Activated CD4-positive, alpha-beta T cell treated with anti-CD3 and anti-CD28 coated beads, Interleukin-2, amount 50 U/mL, for 16 hours (primary cell): ENCODE results near the gene SYPL1.

Source experiments
- DNase-seq: peaks from one replicate; pipeline ENCODE4 v3.0.0-alpha.2; 2020

Gene SYPL1

GRCh38 chr7:106121189-106121810 lies 9.2 kb upstream of the SYPL1 start:
- DNase-seq = no peak

GRCh38 chr7:106120500-106120899 lies 8.4 kb upstream of the SYPL1 start:
- DNase-seq = no peak

GRCh38 chr7:106119719-106120118 lies 7.6 kb upstream of the SYPL1 start:
- no peak for DNase-seq

GRCh38 chr7:106117786-106118544 lies 5.9 kb upstream of the SYPL1 start:
- no peak for DNase-seq

- no peak for DNase-seq
These were observed 4.1 kb upstream of the SYPL1 start for GRCh38 chr7:106116161-106116704.

GRCh38 chr7:106114716-106115383 lies 2.7 kb upstream of the SYPL1 start:
- no peak for DNase-seq

- DNase-seq = no peak
These were observed 885 bp upstream of the SYPL1 start for GRCh38 chr7:106112972-106113421.

- DNase-seq = peak; percentile 46
These were observed 426 bp downstream of the SYPL1 start for GRCh38 chr7:106111655-106112117.

- DNase-seq = no peak
These were observed 1.0 kb downstream of the SYPL1 start for GRCh38 chr7:106110885-106111654.

- no peak for DNase-seq
These were observed 1.9 kb downstream of the SYPL1 start for GRCh38 chr7:106110238-106110560.

GRCh38 chr7:106109521-106110237 lies 2.4 kb downstream of the SYPL1 start:
- no peak for DNase-seq

GRCh38 chr7:106108991-106109390 lies 3.1 kb downstream of the SYPL1 start:
- DNase-seq = peak; percentile 51

- no peak for DNase-seq
These were observed 7.3 kb downstream of the SYPL1 start for GRCh38 chr7:106104721-106105260.

GRCh38 chr7:106102387-106102966 lies 9.6 kb downstream of the SYPL1 start:
- DNase-seq = no peak

GRCh38 chr7:106101726-106102125 lies 10.4 kb downstream of the SYPL1 start:
- DNase-seq = no peak

- no peak for DNase-seq
These were observed 11.1 kb downstream of the SYPL1 start for GRCh38 chr7:106100863-106101629.

- no peak for DNase-seq
These were observed 12.6 kb downstream of the SYPL1 start for GRCh38 chr7:106099539-106099938.

GRCh38 chr7:106098889-106099288 lies 13.2 kb downstream of the SYPL1 start:
- DNase-seq = no peak

GRCh38 chr7:106095634-106096033 lies 16.5 kb downstream of the SYPL1 start:
- DNase-seq = no peak

- no peak for DNase-seq
These were observed 17.3 kb downstream of the SYPL1 start for GRCh38 chr7:106094780-106095179.

GRCh38 chr7:106092204-106092603 lies 19.9 kb downstream of the SYPL1 start:
- no peak for DNase-seq
